Gastrocnemius medialis (tissue), 4 donors: Measurements from ENCODE around the gene PLPP4. TPM values are rescaled to one million over a fixed set of nuclear protein-coding genes. Genes with fewer than 3 reads are reported as not detected.

Experiments used
- ATAC-seq, 2 donors: fragments of 150-250 bp; one replicate each; pipeline ENCODE4 v1.9.1; 2016
- DNase-seq, 2 donors: peaks; one replicate each; pipeline ENCODE4 v3.0.0-alpha.2; 2019
- H3K27ac ChIP-seq, 4 donors: fragments of 200-600 bp; sonication (generic); 1 replicate in 1 of 4; 2 replicates in 3 of 4; pipeline ENCODE4 v1.5.1; 2016 to 2018; ENCODE audit warnings: mild to moderate bottlenecking in 2 of 4, moderate library complexity in 1 of 4
- H3K27me3 ChIP-seq, 3 donors: fragments of 200-600 bp; sonication (generic) in 2 of 3; 1 replicate in 1 of 3; 2 replicates in 2 of 3; pipeline versions ENCODE4 v1.5.1 to v1.6.0; 2016 to 2019; ENCODE audit warnings: mild to moderate bottlenecking in 1 of 3, moderate library complexity in 1 of 3
- H3K36me3 ChIP-seq, 2 donors: fragments of 200-600 bp; sonication (generic) in 1 of 2; one replicate each; pipeline ENCODE4 v1.5.1; 2017 to 2018
- H3K4me1 ChIP-seq, 2 donors: fragments of 200-600 bp; sonication (generic) in 1 of 2; one replicate each; pipeline ENCODE4 v1.5.1; 2016 to 2017; ENCODE audit warnings: mild to moderate bottlenecking in 2 of 2
- H3K4me3 ChIP-seq, 4 donors: fragments of 200-600 bp; sonication (generic) in 3 of 4; 1 replicate in 1 of 4; 2 replicates in 3 of 4; pipeline ENCODE4 v1.5.1; 2016 to 2019; ENCODE audit warnings: mild to moderate bottlenecking in 2 of 4
- H3K9me3 ChIP-seq, 3 donors: fragments of 200-600 bp; sonication (generic) in 2 of 3; 1 replicate in 1 of 3; 2 replicates in 2 of 3; pipeline ENCODE4 v1.5.1; 2016 to 2019
- POLR2A ChIP-seq, 2 donors: fragments of 450-650 bp; IDR thresholded peaks; one replicate each; pipeline ENCODE4 v1.6.1; 2017; ENCODE audit warnings: antibody characterized with exemption in 2 of 2, mild to moderate bottlenecking in 2 of 2, moderate library complexity in 2 of 2
- in situ Hi-C, 4 donors: fragments of 200-750 bp; cut with MboI; loops; one replicate each; pipeline versions ENCODE4 v1.15.0 to v1.8.0; 2017; ENCODE audit warnings: low sequenced_read_pairs in 4 of 4
- intact Hi-C: fragments of 100-400 bp; cut with DNase I; formaldehyde crosslinking; loops from one replicate; pipeline ENCODE4 v1.15.1; 2023; ENCODE audit warnings: low total_unique reads
- total RNA-seq, 4 donors: library from RNA; depleted of rRNA; stranded (reverse); fragments of >200 nt; gene quantifications; one replicate each; pipeline versions ENCODE4 v1.1.0 to v1.2.3, GENCODE V29; 2016
- TF ChIP-seq, protein P1 (sequence below), 5 experiments: fragments of 450-650 bp in 3 of 5; fragments of 200-600 bp in 2 of 5; sonication (generic) in 2 of 5; IDR thresholded peaks in 4 of 5; conservative IDR thresholded peaks in 1 of 5; 1 replicate in 4 of 5; 2 replicates in 1 of 5; pipeline ENCODE4 v1.5.1; 2016 to 2019; ENCODE audit warnings: antibody characterized with exemption in 5 of 5, mild to moderate bottlenecking in 3 of 5, moderate library complexity in 3 of 5

PLPP4 gene
- total RNA-seq, 4 donors from 2014 or later: not detected

DNA sequence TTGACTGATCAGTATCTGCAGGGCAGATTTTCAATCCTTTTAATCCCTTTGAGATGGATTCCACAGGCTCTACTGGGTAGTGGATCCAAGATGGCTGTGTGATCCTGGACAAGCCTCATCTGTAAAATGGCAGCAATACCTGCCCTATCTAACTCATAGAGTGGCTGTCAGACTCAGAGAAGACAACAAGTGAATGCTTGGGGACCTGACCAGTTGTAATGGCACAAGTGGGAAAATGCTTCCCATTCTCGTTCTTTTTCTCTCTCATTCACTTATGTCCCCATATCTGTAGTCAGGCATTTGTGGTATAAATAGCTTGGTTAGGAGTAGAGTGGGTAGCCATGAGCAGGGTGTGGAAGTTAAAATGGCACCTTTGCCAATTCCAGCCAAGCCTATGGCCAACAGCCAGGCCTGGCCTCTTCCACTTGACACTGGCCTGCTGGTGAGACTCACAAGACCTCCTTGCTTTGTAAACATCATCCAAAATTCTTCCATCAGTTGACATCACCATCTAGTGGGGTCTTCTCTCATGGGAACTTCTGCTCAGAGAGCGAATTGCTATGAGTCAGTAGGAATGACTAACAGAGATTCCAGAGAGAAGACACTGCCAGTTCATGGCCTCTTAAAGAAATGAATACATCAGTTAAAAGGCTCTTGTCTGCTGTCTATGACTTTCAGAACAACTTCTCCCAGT, 150.1 kb downstream of the PLPP4 start:
- no peaks in the 10 kb centered on the region for H3K9me3 ChIP-seq
- H3K4me1 ChIP-seq: no peaks in the 10 kb centered on the region
- intact Hi-C loops: no loop called here
- no peak for TF ChIP-seq POLR2A (IDR thresholded peaks at IDR 0.05)
- TF ChIP-seq, protein P1, sequence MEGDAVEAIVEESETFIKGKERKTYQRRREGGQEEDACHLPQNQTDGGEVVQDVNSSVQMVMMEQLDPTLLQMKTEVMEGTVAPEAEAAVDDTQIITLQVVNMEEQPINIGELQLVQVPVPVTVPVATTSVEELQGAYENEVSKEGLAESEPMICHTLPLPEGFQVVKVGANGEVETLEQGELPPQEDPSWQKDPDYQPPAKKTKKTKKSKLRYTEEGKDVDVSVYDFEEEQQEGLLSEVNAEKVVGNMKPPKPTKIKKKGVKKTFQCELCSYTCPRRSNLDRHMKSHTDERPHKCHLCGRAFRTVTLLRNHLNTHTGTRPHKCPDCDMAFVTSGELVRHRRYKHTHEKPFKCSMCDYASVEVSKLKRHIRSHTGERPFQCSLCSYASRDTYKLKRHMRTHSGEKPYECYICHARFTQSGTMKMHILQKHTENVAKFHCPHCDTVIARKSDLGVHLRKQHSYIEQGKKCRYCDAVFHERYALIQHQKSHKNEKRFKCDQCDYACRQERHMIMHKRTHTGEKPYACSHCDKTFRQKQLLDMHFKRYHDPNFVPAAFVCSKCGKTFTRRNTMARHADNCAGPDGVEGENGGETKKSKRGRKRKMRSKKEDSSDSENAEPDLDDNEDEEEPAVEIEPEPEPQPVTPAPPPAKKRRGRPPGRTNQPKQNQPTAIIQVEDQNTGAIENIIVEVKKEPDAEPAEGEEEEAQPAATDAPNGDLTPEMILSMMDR (IDR thresholded peaks at IDR 0.05 in 4 of 5, conservative IDR thresholded peaks at IDR 0.05 in 1 of 5): no peak
- ATAC-seq (no peak), DNase-seq (no peak)
- no peak overlapping the region for H3K27ac ChIP-seq
- no peaks in the 10 kb centered on the region for H3K36me3 ChIP-seq
- in situ Hi-C loops: no loop called here
- H3K27me3 ChIP-seq: no peaks in the 10 kb centered on the region
- no peak overlapping the region for H3K4me3 ChIP-seq

DNA sequence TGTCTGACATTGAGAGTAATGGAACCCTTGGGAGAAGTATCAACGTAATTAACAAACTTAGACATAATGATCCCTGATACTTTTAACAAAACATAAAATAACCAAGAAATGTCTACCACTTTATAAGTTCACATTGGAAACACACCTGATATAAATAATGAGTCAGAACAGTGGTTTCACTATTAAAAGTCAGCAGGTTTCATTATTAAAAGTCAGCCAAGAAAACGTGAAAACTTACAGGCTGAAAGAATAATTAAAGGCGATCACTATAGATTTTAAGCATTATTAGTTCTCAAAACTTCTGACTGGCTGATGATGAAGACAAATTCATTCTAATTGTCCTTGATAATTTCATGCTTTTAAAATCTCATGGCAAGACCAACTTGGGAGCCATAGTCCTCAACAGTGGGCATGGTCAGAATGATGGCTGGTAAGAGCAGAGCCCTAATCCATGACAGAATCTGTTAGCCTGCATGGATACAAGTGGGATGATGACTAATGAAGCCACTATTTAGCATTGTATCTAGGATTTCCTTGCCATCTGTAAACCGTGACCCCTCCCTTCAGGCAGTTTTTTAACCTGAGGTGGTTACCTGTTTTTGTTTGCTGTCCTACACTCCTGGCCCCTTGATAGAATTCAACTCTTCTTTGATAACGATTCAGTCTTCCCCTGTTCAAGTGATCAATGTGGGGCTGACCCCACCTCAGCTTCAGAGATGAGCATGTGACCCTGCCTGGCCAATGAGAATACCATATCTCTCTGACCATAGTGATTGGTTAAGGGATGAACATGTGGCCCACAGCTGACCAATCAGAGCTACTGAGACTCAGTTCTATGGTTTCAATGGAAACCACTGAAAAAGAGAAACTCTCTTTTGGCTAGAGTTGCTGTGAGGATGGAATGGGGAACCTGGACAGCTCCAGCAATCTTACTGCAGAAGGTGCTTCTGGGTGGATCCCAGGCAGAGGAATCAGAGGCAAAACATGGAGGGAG, 151.0 kb downstream of the PLPP4 start:
- DNase-seq (no peak), ATAC-seq (no peak)
- H3K27ac ChIP-seq: no peak overlapping the region
- TF ChIP-seq, protein P1 (IDR thresholded peaks at IDR 0.05 in 4 of 5, conservative IDR thresholded peaks at IDR 0.05 in 1 of 5): no peak
- no peak for TF ChIP-seq POLR2A (IDR thresholded peaks at IDR 0.05)
- H3K36me3 ChIP-seq: no peaks in the 10 kb centered on the region
- intact Hi-C loops (no loop called here), in situ Hi-C loops (no loop called here)
- H3K4me1 ChIP-seq: no peaks in the 10 kb centered on the region
- no peak overlapping the region for H3K4me3 ChIP-seq
- H3K27me3 ChIP-seq: no peaks in the 10 kb centered on the region
- no peaks in the 10 kb centered on the region for H3K9me3 ChIP-seq

DNA sequence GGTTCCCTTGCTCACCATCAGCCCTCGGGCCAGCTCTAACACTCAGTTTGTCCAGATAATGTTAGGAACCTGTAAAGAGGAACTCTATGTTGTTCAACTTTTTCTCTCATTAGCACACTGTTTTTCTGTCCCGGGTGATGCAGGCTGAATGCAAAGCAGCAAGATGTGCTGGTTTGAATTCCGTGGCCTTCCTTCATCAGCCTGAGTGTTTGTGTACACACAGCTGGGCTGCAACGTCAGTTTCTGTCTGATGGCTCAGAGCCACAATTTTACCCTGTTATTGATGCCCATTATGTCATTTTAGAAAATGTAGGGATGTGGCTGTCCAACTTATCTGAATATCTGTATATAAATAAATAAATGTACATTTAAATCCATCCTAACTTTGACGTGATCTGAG, 152.0 kb downstream of the PLPP4 start:
- intact Hi-C loops (no loop called here), in situ Hi-C loops (no loop called here)
- DNase-seq (no peak), ATAC-seq (no peak)
- TF ChIP-seq POLR2A (IDR thresholded peaks at IDR 0.05): no peak
- TF ChIP-seq, protein P1 (IDR thresholded peaks at IDR 0.05 in 4 of 5, conservative IDR thresholded peaks at IDR 0.05 in 1 of 5): no peak
- Histone ChIP-seq H3K27ac (no peak overlapping the region), H3K36me3 (no peaks in the 10 kb centered on the region), H3K4me1 (no peaks in the 10 kb centered on the region), H3K27me3 (no peaks in the 10 kb centered on the region), H3K4me3 (no peak overlapping the region), H3K9me3 (no peaks in the 10 kb centered on the region)

DNA sequence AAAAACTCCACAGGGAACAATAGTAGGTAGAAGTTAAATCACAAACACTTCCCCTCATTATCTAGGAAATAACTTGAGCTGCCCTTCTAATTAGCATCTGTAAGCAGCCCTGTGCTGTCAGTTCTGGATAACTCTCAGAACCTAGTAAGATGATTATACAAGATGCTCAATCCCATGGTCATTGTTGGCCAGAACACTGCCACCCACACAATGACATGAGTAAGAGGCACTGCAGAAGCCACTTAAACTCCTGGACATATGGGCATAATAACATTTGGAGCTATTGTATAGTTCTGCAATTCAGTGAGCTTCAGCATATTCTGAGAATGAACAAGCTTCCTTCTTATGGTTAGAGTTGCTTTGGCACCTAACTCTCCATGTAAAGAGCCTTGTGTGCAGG, 153.8 kb downstream of the PLPP4 start:
- ATAC-seq (no peak), DNase-seq (no peak)
- H3K9me3 ChIP-seq: peaks cover 0 to 4% (median 0%) of the 10 kb centered on the region in 3 donors
- no peaks in the 10 kb centered on the region for H3K36me3 ChIP-seq
- H3K27me3 ChIP-seq: no peaks in the 10 kb centered on the region
- intact Hi-C loops (no loop called here), in situ Hi-C loops (no loop called here)
- no peaks in the 10 kb centered on the region for H3K4me1 ChIP-seq
- no peak overlapping the region for H3K27ac ChIP-seq
- no peak overlapping the region for H3K4me3 ChIP-seq
- TF ChIP-seq POLR2A (IDR thresholded peaks at IDR 0.05): no peak
- TF ChIP-seq, protein P1 (IDR thresholded peaks at IDR 0.05 in 4 of 5, conservative IDR thresholded peaks at IDR 0.05 in 1 of 5): no peak
